Memory B cell (primary cell): ENCODE results near the gene MORC4.

Experiments
- ATAC-seq: fragments of 150-1000 bp; cut with Tn5 transposase; 2 replicates; pipeline ENCODE4 v1.10.0; 2021; ENCODE audit warnings: low read depth, mild to moderate bottlenecking, moderate library complexity
- DNase-seq, 2 donors: peaks; one replicate each; pipeline ENCODE4 v3.0.0; 2022; ENCODE audit warnings: low spot score in 2 of 2
- H3K27ac Mint-ChIP-seq: one replicate; pipeline ENCODE4 v1.8.0; 2022; ENCODE audit warnings: mild to moderate bottlenecking, moderate library complexity, mixed read lengths
- H3K27me3 Mint-ChIP-seq: one replicate; pipeline ENCODE4 v1.8.0; 2022; ENCODE audit warnings: mixed read lengths
- H3K36me3 Mint-ChIP-seq: one replicate; pipeline ENCODE4 v1.8.0; 2022; ENCODE audit warnings: mild to moderate bottlenecking, mixed read lengths
- H3K4me1 Mint-ChIP-seq: one replicate; pipeline ENCODE4 v1.8.0; 2022; ENCODE audit warnings: mixed read lengths
- H3K4me3 Mint-ChIP-seq: one replicate; pipeline ENCODE4 v1.8.0; 2022; ENCODE audit warnings: mild to moderate bottlenecking, moderate library complexity, mixed read lengths
- H3K9me3 Mint-ChIP-seq: one replicate; pipeline ENCODE4 v1.8.0; 2022; ENCODE audit warnings: mixed read lengths

The MORC4 gene

DNA sequence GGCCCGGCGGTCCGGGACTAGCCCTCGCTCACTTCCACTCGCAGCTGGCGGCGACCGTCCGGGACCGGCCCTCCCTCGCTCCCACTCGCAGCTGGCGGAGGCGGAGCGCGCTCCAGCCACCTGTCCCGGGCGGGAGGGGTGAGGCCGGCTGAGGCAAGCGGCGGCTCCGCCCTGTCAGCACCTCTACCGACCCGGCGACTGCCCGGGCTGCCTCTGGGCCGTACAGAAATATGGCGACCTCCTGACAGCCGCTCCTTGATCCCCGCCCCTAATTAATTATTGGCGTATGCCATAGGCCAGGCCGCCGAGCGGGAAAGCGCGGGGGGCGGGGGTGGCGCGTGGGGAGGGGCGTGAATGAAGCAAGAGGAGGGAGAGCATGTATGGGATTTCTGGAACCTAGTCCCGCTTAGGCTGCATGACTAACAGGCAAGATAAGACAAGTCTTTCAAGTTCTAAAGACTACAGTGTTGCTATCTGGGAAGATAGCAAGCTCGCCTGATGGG, at the start of gene MORC4:
MORC4 (minus strand) TSS at position 200 of the 503 bp plus-strand sequence. CDS start 243 bp downstream, outside the sequence.
- peak; percentile 80 for ATAC-seq
- Mint-ChIP-seq H3K9me3 (no peaks in the 10 kb centered on the region), H3K27ac (no peak within 1 kb of the TSS), H3K4me3 (peak within 1 kb of the TSS; percentile 84), H3K36me3 (no peaks in the 10 kb centered on the region), H3K27me3 (no peaks in the 10 kb centered on the region), H3K4me1 (peaks cover 2% of the 10 kb centered on the region)
- DNase-seq = peak; percentile 18 to 32

DNA sequence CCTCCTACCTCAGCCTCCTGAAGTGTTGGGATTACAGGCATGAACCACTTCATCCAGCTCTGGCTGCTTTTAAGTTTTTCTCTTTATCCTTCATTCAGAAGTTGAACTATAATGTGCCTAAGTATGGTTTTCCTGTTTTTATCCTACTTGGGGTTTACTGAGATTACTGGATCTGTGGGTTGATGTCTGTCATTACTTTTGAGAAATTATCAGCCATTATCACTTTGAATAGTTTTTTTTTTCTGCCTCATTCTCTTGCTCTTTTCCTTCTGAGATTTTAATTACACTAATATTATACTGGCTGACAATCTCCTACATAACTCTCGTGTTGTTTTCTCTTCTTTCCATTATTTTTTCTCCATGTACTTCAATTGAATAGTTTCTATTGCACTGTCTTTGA, 47.6 kb upstream of the MORC4 start:
- H3K4me1 Mint-ChIP-seq = no peaks in the 10 kb centered on the region
- no peaks in the 10 kb centered on the region for H3K9me3 Mint-ChIP-seq
- H3K4me3 Mint-ChIP-seq = no peak overlapping the region
- no peak for DNase-seq
- no peak overlapping the region for H3K27ac Mint-ChIP-seq
- peaks cover 2% of the 10 kb centered on the region for H3K36me3 Mint-ChIP-seq
- ATAC-seq = no peak
- H3K27me3 Mint-ChIP-seq = peaks cover 2% of the 10 kb centered on the region

DNA sequence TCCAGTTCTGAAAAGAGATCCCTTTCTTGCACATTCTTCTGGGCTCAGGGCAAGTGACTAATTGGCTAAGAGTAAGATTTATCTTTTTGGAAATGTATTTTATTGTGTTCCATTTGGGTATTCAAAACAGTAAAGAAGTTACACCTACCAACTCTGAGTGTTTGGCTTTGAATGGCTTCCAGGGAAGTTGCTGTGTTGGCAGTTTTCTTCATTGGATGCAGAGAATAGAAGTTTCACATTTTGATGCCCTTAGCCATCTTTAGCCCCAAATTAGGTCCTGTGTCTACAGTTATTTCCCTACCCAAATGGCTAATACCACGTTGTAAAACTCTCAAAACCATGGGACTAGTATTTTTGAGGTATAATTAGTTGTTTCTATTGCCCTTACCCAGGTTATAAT, 29.7 kb upstream of the MORC4 start:
- H3K36me3 Mint-ChIP-seq = no peaks in the 10 kb centered on the region
- H3K4me3 Mint-ChIP-seq = no peak overlapping the region
- H3K27me3 Mint-ChIP-seq = peaks cover 3% of the 10 kb centered on the region
- H3K9me3 Mint-ChIP-seq = no peaks in the 10 kb centered on the region
- H3K27ac Mint-ChIP-seq = no peak overlapping the region
- DNase-seq (no peak), ATAC-seq (no peak)
- no peaks in the 10 kb centered on the region for H3K4me1 Mint-ChIP-seq

DNA sequence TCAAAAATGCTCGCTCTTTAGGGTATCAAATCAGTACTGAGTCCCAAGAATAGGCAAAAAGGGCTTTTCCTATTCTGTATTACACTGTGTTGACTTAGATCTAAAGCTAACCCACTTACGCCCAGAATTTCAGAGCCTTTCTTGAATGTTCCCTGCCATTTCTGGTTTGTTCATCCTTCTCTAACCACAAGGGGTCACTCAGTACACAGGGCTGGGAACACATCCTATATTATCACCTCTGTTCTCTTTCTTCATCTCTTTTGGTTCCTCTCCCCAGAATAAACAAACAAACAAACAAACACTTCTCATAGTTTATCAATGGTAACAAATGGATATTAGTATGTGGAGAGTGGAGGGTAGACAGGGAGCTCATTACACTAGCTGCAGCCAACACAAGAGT, 25.5 kb upstream of the MORC4 start:
- H3K27me3 Mint-ChIP-seq = no peaks in the 10 kb centered on the region
- H3K27ac Mint-ChIP-seq = no peak overlapping the region
- DNase-seq (no peak), ATAC-seq (no peak)
- no peak overlapping the region for H3K4me3 Mint-ChIP-seq
- H3K4me1 Mint-ChIP-seq = no peaks in the 10 kb centered on the region
- no peaks in the 10 kb centered on the region for H3K36me3 Mint-ChIP-seq
- no peaks in the 10 kb centered on the region for H3K9me3 Mint-ChIP-seq

DNA sequence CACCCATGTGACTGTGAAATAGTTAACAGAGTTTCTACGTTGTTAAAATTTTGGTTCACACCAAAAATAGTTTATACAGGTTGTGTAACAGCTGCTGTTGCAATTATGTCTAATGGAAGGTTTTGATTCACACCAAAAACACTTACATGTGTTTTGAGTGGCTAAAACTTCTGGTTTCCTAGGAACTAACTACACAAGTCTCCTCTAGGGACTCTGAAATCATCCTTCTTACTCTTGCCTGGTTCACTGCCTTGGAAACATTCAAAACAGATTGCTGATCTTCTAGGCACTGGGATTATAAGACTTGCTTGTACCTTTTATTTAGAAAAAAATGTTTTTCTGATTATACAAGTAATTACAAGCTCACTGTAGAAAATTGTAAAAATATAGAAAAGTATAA, 14.9 kb upstream of the MORC4 start:
- DNase-seq (no peak), ATAC-seq (no peak)
- no peak overlapping the region for H3K27ac Mint-ChIP-seq
- no peaks in the 10 kb centered on the region for H3K9me3 Mint-ChIP-seq
- no peaks in the 10 kb centered on the region for H3K4me1 Mint-ChIP-seq
- H3K4me3 Mint-ChIP-seq = no peak overlapping the region
- H3K27me3 Mint-ChIP-seq = no peaks in the 10 kb centered on the region
- no peaks in the 10 kb centered on the region for H3K36me3 Mint-ChIP-seq

DNA sequence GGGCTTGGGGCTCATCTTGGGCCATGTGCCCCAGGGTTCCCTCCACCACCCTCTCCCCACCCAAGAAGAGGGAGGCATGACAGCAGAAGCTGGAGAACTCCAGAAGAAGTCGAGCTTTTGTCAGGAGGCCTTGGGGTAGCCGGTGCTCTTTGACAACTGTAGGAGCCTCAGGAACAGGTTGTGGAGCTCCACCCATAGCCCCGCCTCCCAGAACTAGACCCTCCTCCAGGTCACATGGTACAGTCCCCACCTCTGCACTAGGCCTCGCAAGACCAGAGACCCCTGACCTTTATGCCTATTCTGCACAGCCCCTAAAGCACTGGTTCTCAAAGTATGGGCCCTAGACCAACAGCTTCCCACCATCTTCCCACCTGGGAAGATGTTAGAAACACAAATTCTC, 8.0 kb upstream of the MORC4 start:
- no peak for DNase-seq
- no peak overlapping the region for H3K27ac Mint-ChIP-seq

DNA sequence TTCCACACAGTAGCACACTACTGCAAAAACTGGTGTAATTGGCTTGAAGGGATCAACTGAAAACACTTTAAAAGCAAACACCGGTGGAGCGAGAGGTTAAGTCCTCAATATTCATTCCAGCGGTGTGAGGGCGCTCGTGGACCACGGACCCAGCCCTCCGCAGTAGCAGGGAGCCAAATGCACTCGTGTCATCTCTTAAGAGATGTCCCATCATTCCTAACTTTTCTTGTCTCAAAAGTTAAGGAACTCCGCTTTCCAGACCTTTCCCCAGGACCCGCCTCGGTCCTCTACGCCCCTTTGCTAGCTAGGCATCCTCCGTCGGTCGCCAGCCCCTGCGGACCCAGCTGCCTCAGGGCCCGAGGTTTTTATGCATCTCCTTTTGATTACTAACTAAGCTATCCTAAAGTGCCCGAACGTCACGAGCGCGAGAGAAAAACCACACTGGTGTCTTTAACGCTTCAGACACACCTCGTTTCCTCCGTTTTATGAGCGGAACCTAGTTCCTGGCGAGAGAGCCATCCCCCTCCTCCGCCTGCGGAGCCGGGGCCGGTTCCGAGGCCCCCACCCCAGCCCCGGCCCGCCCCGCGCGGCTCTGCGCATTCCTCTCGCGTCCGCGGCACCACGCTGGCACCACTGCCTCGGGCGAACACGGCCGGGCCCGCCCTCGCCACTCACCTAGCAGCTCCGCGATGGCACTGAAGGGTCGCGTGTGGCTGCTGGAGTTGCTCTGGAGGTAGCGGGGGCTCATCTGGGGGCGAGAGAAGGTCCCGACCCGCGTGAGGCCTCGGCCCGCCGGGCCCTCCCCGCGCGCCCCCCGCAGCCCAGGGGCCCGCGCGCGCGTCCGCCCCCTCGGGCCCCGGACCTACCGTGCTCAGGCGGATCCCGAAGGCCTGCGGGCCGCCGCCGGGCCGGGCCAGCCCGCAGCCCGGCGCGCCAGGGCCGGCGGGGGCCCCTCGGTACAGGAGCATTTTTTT, 723 bp downstream of the MORC4 start:
- ATAC-seq (peak; percentile 63), DNase-seq (peak; percentile 20 to 23)
- Mint-ChIP-seq H3K27me3 (no peaks in the 10 kb centered on the region), H3K4me3 (peak overlapping the region; percentile 84), H3K9me3 (no peaks in the 10 kb centered on the region), H3K27ac (no peak overlapping the region), H3K4me1 (peaks cover 2% of the 10 kb centered on the region), H3K36me3 (no peaks in the 10 kb centered on the region)

More for the DNA sequence above, 8.0 kb upstream of the MORC4 start:
- H3K4me3 Mint-ChIP-seq = no peak overlapping the region
- H3K4me1 Mint-ChIP-seq = no peaks in the 10 kb centered on the region
- no peak for ATAC-seq
- H3K27me3 Mint-ChIP-seq = no peaks in the 10 kb centered on the region
- no peaks in the 10 kb centered on the region for H3K9me3 Mint-ChIP-seq
- no peaks in the 10 kb centered on the region for H3K36me3 Mint-ChIP-seq

DNA sequence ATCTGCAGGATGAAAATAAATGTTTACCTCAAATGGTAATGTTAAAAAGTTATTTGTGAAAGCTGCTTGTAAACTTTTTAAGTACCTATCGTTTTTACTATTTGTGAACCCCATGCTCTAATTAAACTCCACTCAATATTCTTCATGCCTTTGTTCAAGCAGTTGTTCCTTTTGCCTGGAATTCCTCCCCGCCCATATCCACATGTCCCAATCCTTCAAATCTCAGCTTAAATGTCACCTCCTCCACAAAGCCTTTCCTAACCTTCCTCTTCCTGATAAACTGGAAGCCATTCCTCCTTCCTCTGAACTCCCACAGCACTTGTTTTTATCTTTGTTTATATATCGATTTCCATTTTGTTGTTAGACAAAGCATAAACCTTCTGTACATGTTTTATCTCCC, 2.4 kb downstream of the MORC4 start:
- Mint-ChIP-seq H3K36me3 (no peaks in the 10 kb centered on the region), H3K9me3 (no peaks in the 10 kb centered on the region), H3K27ac (no peak overlapping the region), H3K4me3 (no peak overlapping the region), H3K27me3 (no peaks in the 10 kb centered on the region), H3K4me1 (peaks cover 2% of the 10 kb centered on the region)
- DNase-seq (no peak), ATAC-seq (no peak)

DNA sequence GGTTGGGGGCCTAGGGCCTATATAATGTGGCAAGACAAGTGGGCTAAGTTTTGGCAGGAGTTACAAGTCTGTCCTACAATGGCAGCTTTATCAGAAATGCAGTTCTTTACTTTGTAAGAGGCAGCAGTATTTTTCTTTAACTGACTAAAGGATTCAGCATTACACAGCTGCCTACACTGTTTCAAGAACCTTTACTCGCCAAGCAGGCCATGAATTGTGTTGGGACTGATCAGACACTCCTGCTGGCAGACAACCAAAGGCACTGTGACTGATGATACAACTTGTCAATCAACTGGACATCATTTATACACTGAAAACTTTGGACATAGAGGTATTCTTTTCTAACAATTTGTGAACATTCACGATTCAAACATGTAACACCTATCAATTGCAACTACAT, 4.3 kb downstream of the MORC4 start:
- no peak for ATAC-seq
- Mint-ChIP-seq H3K36me3 (peaks cover 4% of the 10 kb centered on the region), H3K9me3 (no peaks in the 10 kb centered on the region)

DNA sequence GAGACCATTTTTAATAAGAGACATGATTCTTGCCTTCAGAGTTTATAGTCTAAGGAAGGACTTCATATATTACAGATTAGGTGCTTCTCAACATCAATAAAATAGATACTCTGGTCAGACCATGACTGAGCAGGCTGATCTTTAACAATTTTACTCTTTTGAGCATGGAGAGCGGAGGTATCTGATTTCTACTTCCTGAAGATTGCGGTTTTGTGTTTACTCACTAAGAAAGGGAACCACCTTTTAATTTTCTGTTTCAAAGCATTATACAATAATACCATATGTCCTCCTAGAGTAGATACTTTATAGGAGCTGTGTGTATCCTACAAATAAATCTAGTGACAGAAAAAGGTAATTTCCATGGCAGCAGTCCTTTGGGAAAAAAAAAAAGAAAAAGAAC, 12.5 kb downstream of the MORC4 start:
- DNase-seq (no peak), ATAC-seq (peak; percentile 39)
- Mint-ChIP-seq H3K27me3 (no peaks in the 10 kb centered on the region), H3K4me1 (peaks cover 3% of the 10 kb centered on the region), H3K4me3 (no peak overlapping the region), H3K9me3 (no peaks in the 10 kb centered on the region), H3K27ac (no peak overlapping the region), H3K36me3 (peaks cover 4% of the 10 kb centered on the region)

More for the DNA sequence above, 4.3 kb downstream of the MORC4 start:
- Mint-ChIP-seq H3K4me1 (peaks cover 2% of the 10 kb centered on the region), H3K27me3 (no peaks in the 10 kb centered on the region), H3K27ac (no peak overlapping the region), H3K4me3 (no peak overlapping the region)
- no peak for DNase-seq

DNA sequence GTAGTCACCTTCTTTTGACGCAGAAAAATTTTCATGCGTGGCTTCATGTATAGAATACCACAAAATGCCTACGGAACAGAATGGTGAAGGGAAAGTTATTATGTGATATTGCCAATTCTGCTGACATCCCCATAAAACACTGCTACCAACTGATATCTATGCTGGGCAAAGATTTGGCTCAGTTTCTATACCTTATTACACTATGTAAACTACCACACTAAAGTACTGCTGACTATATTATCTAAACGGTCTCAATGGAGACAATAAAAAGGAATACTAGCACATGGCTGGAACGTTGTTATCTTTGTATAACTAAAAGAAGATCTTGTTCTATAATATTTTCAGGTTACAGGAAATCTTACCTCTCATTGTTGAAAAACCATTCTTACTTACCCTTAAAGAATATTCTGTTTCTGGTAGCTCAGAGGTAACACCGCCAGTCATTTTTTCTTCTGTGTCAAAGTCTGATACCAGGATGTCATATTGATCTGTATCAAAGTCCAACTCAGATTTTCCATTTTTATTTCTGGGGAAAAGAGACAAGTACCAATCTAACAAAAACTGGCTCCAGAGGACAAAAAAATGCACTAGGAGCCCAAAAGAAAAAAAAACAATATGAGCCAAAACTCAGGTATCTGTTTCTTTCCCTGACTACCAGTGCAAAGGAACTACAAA, 18.9 kb downstream of the MORC4 start:
- Mint-ChIP-seq H3K4me3 (no peak overlapping the region), H3K27ac (no peak overlapping the region), H3K36me3 (peaks cover 3% of the 10 kb centered on the region), H3K27me3 (no peaks in the 10 kb centered on the region), H3K9me3 (no peaks in the 10 kb centered on the region), H3K4me1 (no peaks in the 10 kb centered on the region)
- DNase-seq (no peak), ATAC-seq (no peak)

DNA sequence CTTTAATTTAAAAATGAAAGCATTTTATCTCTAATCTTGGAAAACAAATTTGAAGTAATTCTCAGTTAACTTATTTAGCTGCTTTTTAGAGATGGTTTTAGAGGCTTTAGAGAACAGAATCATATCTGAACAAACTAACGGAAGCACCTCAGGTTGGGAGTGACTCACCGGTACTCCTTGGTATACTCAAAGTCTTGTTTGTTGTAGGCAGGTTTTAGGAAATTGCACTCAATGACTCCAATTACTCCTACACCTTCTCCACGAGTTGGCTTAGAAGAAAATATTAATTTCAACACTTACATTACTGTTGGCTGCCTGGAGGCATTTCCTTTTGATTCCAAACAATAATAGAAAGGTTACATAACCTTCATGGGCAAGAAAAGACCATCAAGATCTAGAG, 23.6 kb downstream of the MORC4 start:
- H3K4me1 Mint-ChIP-seq = peaks cover 2% of the 10 kb centered on the region
- H3K27ac Mint-ChIP-seq = no peak overlapping the region
- DNase-seq (no peak), ATAC-seq (no peak)
- peaks cover 5% of the 10 kb centered on the region for H3K36me3 Mint-ChIP-seq
- H3K27me3 Mint-ChIP-seq = no peaks in the 10 kb centered on the region
- no peak overlapping the region for H3K4me3 Mint-ChIP-seq
- H3K9me3 Mint-ChIP-seq = no peaks in the 10 kb centered on the region

DNA sequence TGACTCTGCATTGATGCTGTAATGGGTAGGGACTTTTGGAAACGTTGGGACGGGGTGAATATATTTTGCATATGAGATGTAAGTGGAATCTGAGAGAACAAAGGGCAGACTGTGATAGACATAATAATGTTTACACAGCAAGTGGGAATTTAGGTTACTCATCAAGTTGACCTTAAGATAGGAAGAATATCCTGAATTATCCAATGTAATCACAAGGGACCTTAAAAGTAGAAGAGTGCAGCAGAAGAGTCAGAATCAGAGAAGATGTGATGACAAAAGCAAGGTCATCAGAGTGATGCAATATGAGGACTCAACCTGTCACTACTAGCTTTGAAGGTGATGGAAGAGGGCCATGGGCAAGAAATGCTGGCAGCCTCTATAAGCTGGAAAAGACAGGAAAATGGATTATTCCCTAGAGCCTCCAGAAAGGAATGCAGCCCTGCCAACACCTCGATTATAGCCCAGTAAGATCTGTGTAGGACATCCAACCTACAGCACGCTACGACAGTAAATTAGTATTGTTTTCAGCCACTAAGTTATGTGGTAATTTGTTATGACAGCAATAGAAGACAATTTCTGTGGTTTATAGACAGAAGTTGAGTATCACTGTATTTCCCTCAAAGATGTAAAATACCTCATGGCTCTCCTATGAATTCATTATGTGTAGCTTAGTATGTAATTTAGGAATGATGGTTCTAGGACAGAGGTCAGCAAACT, 26.4 kb downstream of the MORC4 start:
- H3K4me3 Mint-ChIP-seq = no peak overlapping the region
- peaks cover 8% of the 10 kb centered on the region for H3K36me3 Mint-ChIP-seq
- H3K27me3 Mint-ChIP-seq = no peaks in the 10 kb centered on the region
- H3K4me1 Mint-ChIP-seq = peaks cover 4% of the 10 kb centered on the region
- DNase-seq (no peak), ATAC-seq (no peak)
- peaks cover 2% of the 10 kb centered on the region for H3K9me3 Mint-ChIP-seq
- no peak overlapping the region for H3K27ac Mint-ChIP-seq

DNA sequence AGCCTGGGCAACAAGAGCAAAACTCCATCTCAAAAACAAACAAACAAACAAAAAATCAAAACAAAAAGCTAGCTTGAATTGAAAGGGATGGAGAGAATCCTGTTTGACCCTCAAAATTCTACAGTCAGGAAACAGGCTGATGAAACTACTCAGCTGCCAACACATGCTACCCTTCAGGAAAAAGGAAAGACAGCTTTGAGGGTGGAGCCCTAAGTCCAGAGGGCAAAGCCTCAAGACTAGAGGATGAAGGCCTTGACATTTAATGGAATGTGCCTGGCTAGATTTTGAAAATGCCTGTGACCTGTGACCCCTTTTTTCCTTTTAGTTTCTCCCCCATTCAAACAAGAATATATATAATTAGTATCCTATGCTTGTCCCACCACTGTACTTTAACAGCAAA, 27.1 kb downstream of the MORC4 start:
- H3K9me3 Mint-ChIP-seq = peaks cover 3% of the 10 kb centered on the region
- DNase-seq (no peak), ATAC-seq (no peak)
- no peak overlapping the region for H3K27ac Mint-ChIP-seq
- H3K4me1 Mint-ChIP-seq = peaks cover 4% of the 10 kb centered on the region
- no peak overlapping the region for H3K4me3 Mint-ChIP-seq
- H3K27me3 Mint-ChIP-seq = no peaks in the 10 kb centered on the region
- peaks cover 12% of the 10 kb centered on the region for H3K36me3 Mint-ChIP-seq
